NCI-H2081 treated with DMSO at 0.1 percent for 48 hours (cell line): ENCODE measurements around the gene TTF2.
"Not testable (repeated sequence)": the region's sequence is repeated elsewhere in the genome, so short reads cannot be mapped to it uniquely, and the experiment has no call there.

ENCODE experiments used
- DNase-seq: peaks from one replicate; lab custom pipeline; 2025; lab: John Stamatoyannopoulos, UW

TTF2 gene

DNA sequence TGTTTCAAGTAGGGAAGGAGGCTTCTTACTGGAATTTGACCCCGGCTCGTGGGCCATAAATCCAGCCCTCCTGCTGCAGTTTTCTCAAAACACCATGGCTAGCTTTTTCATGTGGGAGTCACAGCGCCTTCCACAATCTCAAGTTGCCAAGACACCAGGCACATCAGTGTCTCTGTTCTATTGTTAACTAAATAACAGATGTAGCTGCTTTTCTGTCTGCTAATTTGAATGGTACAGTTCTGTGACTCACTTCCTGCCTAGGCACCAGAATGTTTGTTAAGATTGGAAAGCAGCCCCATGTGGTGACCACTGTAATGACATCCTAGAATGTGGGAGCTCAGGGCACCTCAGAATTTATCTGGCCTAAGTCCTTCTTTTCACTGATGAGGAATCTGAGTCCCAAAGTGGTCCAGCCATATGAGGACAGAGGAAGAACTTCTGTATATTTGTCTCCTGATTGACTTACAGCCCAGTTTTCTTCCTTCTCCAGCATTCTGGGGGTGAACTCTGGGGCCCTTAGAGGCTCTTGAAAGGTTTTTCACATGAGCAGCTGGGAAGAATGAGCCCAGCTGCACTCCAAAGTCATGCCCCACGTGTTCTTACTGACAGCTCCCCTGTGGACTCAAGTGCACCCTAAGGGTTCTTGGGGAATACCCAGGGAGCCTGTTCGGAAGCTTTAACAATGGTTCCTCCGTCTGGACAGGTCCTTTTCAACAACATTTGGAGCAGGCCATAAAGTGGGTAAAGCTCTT, 33.9 kb downstream of the TTF2 start:
- DNase-seq = no peak

DNA sequence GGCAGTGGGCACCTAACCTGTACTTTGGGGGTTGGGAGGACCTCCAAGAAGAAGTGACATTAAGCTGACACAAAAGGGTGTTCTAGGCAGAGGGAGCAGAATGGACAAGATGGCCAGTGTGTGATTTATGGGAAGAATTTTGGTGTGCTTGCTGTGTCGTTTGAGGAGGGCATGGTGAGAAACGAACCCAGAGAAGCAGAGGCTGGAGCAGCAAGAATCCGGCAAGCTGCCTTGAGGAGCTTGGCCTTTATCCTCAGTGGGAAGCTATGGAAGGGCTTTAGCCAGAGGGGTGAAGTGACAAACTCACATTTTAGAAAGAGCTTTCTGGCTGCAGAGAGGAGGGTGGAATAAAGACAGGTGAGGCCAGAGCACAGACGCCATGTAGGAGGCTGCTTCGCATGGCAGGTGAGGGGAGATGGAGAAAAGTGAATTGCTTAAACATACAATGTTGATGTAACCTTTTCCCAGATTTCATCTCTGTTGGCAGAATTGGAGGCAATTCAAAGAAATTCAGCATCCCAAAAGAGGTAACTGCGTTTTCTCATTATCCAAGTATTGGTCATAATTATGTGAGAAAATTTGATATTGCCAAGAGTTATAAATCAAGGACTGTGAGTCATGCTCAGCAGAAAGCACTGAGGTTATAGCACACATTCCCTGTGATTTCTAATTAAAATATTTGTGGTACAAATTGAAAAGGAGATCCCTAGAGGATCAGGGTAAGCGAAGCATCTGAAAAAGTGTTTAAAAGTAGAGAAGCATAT, 34.9 kb downstream of the TTF2 start:
- no peak for DNase-seq

DNA sequence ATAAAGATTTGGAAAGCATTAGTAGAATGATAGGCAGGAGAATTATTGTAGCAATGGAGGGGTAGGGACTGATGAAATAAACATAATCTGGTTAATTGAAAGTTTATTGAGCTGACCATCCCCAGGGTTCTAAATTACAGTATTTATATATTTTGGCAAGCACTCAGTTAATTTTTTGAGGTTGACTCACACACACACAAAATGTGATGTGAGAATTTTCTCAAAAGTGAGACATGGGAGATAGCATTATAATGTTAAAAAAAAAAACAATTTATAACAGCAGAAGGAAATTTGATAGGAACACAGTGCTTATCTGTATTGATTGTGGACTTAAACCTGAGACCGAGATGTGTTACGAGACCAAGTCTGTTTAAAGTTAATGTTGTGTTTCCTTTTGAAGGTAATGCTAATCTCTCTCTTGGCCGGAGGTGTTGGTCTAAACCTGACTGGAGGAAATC, 36.9 kb downstream of the TTF2 start:
- DNase-seq = no peak

DNA sequence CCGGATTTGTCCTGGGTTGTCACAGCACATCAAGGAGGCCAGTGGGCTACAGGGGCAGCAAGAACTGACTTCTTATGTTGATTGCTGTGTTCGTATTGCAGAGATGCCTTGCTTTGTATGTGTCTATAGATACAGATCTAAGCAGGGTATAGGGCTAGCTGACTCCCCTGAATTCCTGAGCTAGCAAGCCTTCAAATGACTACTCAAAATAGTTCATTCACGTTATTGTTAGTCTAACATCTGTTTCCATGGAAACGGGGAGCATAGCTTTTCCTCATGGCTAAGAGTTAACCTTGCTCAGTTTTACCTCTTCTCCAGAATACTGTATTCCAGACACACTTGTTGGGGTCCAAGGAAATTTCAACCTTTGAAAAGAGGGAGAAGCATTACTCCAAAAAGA, 37.3 kb downstream of the TTF2 start:
- no peak for DNase-seq

DNA sequence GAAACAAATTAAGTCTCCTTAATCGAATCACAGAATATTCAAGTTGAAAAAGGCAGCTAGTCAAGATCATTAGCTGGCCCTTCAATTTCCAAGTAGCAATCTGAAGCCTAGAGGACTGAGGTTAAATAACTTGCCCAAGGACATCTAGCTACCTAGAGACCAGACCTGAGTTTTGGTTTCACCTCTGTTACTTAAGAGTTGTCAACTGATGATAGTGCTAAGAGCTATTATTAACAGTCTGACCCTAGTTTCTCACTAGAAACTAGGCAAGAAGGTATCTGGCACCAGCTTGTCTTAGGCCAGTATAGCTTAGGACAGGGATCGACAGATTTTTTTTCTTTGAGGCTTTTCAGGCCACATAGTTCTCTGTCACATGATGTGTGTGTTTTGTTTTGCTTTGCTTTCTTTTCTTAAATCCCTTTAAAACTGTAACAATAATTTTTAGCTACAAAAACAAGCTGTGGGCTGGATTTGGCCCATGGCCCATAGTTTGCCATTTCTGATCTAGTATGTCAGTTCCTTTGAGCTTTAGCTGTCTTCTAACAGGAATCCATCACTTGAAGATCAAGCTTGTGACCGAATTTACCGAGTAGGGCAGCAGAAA, 38.3 kb downstream of the TTF2 start:
- no peak for DNase-seq

DNA sequence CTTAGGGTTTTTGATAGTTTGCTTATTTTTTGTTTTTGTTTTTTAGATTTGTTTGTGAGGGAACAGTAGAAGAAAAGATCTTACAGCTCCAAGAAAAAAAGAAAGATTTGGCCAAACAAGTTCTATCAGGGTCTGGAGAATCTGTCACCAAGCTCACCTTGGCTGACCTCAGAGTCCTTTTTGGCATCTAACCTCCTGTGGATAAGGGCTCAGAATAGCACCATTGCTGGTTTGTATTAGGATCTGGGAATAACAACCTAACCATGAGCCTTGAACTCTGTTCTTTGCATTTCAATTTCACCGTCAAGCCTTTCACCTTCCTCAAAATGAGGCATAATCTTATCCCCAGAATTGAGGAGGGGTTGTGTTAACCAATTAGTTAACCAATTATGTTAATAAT, 41.2 kb downstream of the TTF2 start:
- DNase-seq = no peak

DNA sequence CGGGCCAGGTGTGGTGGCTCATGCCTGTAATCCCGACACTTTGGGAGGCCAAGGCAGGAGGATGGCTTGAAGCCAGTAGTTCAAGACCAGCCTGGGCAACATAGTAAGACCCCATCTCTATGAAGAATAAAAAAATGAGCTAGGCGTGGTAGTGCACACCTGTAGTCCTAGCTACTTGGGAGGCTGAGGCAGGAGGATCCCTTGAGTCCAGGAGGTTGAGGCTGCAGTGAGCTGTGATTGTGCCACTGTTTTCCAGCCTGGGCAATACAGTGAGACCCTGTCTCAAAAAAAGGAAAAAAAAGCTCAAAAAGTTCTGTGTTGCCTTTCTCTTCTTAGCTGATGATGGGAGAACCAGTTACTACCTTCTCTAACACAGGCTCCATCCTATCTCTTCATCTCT, 41.7 kb downstream of the TTF2 start:
- DNase-seq = not testable (repeated sequence)

DNA sequence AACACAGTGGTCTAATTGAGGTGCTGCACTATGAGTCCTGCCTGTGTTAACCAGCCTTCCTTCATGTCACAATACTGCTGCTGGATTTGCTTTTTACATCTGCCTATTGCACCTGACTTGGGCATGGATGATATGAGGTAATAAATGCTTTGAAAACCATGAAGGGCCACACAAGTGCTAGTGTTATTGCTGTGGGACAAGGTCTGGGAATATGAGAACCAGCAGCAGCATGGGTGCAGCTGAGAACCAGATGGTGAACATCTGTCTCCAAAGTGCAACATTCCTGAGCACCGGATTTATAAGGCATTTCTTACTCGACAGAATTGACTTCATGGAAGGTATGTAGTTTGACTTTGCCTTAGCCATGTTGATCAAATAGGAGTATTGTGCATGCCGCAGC, 44.9 kb downstream of the TTF2 start:
- DNase-seq = no peak

DNA sequence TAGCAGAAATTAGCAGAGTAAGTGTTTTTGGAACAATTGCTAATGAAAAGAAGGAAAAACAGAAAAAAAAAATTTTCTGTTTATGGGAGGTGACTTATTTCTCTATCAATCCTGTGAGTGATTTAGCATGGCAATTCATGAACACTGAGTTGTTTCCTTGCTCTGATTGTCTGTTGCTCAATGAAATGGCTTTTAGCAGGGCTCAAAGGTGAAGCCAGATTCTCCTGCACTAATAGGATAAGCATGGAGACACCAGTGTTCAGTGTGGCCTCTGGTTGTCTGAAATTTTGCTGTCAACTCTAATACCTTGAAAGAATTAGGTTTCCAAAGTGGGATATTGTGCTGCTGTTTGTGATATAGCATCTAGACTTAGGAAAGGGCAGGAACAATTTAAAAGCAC, 45.6 kb downstream of the TTF2 start:
- no peak for DNase-seq

DNA sequence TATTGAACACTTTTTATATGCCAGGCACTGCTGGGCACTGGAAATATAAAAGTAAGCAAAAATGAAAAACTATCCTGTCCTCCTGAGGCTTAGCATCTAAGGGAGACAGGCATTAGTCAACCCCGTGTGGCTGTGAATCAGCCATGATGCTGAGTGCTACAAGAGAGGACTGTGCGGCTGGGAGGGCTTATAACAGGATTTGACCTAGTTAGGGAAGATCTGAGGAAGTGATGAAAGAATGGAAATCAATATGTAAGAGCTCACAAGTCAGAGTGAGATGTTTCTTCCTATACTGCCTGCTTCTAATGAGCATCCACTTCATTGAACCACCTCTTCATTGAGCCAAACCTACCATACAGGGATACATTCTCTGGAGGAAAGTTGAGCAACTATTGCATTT, 46.4 kb downstream of the TTF2 start:
- DNase-seq = no peak

DNA sequence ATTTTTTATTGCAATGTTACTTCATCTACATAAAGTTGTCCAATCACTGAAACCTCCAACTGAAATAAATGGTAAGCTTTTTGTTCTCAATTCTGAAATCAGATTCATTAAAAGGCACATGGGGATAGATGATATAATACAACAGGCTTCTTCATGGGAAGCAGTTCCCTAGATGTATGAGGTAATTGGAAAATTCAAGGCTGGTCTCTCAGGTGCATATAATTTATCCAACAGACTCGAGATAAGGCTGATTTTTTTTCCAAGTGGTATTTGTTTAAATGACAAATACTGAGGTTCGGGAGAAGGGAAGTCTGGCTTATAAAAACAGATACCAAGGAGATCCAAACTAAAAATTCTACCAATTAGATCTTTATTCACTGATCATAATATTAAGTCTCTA, 47.2 kb downstream of the TTF2 start:
- DNase-seq = no peak

DNA sequence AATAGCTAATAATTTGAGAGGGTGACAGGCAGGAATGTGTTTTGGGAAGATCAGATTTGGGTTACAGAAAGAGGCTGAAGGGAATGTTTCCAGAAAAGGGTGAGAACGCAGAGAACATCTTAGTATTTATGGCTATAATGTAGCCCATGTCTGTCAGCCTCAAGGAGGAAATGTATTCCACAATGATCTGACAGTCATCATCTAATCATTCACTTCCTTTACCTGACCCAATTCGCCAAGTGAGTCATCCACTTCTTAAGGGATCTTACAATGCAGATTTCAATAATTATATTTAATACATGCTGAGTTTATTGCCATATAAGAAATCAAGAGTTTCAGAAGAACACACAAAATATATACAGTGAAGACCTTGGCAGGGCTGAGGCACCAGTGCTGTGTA, 50.6 kb downstream of the TTF2 start:
- no peak for DNase-seq

DNA sequence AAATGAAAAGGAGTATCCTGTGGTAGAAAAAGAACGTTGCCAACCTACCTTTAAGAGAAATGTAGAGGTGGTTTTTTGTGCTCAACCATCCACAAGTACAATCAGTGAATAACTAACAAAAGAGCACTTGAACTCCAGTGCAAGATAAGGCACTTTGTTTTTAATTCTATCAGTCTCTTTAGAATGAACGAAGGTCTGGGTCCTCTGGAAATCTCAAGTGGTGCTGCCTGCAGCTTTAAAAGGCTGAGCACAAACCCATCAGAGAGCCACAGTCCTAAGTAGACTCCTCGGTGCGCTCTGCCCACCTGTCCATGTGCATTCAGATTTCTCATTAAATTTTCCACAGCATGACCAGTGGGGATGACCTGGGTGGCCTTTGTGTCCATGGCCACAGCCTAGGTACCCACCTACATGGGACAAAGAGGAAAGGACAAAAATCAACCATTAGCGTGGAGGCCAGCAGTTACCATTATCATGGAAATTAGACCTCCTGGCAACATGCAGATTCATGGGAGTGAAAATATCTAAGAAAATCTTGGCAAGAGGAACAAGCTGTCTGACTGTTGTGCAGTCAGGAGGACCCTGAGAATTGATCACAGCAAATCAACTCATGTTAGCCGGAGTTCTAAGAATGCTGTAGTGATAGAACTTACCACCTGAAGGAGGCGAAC, 52.1 kb downstream of the TTF2 start:
- no peak for DNase-seq

DNA sequence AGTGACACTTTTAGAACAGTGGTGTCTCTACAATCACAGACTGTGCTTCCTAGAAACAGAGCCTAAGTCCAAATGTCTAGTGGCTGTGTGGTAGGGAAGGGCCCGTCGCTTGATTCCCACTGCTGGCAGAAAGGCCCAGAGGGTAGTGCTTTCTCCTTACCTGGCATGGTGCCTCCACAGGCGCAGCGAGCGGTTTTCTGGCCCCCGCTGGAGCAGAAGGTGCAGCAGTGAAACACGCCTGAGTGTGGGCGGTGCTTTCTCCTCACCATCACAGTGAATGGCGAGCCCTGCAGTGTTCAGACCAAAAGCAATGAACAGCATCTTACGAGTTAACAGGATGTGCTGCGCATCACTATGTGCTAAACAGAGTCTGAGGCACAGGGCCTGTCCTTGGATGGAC, 53.1 kb downstream of the TTF2 start:
- no peak for DNase-seq

DNA sequence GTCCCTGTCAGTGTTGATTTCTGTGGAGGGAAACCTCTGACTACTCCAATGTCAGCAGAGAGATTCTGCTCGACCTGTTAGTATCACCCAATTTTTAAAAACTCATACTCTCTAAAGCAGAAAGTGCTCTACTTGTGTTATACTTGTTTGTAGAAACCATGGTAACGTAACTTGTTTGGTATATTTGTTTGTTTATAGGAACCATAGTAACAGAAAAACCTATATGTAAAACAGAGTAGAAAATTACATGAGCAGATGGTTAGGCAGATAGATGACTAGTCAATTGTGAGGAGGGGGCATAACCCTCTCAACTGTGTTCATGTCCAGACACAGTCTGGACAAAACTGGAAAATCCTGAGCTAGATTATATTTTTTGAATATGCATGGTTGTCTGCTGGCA, 54.8 kb downstream of the TTF2 start:
- DNase-seq = no peak

DNA sequence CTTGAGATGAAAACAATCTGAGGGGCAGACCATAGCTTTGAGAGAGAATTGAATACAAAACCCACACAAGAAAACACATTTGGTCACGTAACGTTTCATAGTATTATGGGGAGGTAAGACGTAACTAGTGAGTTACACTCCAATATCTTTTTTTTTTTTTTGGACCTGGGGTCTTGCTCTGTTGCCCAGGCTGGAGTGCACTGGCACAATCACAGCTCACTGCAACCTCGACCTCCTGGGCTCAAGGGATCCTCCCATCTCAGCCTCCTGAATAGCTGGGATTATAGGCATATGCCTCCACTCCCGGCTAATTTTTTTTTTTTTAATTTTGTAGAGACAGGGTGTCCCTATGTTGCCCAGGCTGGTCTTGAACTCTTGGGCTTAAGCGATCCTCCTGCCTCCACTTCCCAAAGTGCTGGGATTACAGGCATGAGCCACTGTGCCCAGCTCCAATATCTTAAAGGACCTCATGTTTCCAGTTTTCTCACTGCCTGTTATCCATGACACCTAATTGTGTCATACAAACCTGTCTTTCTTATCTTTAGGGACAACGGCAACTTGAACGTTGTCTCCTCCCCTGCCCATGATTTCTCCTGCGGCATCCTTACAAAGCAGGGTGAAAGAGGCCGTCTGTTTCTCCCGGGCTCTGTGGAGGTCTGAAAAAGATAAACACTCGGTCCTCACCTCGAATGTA, 56.1 kb downstream of the TTF2 start:
- no peak for DNase-seq

DNA sequence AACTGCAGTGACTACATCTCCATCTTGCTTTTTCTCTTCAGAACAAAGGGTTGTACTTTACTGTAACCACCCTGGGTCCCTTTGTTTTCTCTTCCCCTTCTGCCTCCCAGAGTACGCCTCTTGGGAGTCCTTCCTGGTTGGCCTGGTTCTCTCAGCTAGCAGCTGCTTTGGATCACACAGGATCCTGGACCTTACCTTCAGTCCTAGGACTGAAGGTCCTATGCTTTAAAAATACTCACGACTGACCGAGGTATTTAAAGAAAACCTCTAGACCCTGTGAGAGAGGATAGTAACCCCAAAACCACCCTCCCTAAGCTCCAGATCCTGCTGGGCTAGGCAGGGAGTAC, 56.6 kb downstream of the TTF2 start:
- no peak for DNase-seq

DNA sequence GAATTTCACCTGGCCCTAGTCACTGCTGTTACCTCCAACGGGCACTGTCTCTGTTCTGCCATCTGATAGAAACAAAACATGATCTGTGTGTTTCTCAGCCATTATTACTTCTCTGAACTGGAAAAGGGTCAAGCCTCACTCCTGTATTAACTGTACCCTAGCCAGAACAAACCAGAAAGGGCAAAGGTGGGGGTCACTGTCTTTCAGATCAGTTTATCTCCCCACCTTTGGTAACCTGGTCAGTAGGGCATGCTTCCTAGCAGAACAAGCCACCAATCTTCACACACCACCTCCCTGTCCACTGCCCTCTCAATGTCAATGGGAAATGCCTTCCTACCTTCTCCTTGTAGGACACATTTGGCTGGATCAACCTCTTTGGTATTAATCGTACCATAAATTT, 57.6 kb downstream of the TTF2 start:
- DNase-seq = no peak

DNA sequence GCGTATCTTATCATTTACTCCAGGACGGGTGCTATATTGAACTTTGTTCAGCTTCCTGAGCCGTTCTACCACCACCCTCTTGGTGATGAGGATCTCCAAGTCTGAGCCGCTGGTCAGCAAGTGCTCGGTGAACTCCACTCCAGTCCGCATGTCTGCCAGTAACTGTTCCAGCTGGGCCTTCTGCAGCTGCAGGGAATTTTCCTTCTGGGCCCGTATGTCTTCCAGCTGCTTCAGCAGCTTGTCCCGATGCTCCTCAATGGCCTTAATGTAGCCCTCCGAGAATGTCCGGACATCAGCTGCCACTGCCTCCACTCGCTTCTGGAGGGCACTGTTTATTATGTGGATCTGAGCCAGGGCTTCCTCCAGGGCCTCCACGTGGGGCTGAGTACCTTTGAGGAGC, 58.0 kb downstream of the TTF2 start:
- no peak for DNase-seq

DNA sequence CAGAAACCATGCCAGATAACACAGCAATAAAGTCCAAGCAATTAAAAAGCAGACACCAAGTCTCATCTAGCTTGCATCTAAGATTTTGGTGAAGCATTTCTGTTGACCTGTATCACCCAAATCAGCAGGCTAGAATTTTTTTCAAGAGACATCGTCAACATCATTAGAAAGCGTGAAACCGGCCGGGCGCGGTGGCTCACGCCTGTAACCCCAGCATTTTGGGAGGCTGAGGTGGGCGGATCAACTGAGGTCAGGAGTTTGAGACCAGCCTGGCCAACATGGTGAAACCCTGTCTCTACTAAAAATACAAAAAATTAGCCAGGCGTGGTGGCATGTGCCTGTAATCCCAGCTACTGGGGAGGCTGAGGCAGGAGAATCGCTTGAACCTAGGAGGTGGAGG, 59.0 kb downstream of the TTF2 start:
- DNase-seq = not testable (repeated sequence)

DNA sequence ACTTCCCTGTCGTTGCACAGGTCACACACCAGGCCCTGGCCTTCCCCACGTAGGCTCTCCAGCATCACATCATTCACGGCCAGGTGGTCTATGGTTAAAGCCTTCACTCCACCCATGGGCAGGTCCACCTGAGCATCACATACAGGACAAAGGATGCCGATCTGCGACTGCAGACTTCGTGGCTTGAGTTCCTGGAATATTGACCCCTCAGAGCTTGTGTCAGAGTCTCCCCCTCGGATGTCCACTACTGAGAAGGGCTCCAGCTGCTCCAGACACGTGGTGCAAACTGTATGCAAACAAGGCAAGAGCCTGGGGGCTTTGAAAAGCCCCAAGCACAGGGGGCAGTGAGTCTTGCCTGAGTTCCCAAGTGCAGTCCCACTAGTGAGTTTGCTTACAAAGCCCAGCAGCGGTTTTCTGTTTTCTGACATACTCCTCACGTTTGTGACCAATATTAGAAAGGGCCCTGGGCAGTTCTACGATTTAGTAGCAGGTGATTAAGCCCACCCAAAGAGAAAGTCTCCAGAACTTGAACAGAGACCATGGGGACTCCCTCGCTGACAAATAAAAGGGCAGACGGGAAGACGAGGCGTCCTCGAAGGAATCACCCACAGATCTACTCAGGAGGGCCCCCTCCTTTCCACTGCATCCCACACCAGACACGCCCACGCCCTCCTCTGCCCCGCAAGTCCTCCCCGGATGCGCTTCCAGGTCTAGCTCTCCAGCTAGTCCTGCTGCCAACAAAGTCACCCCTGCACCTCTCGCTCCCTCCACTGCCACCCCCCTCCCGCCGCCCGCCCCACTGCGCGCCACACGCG, 60.9 kb downstream of the TTF2 start:
- DNase-seq = no peak
